HepG2 (cell line): ENCODE results near the gene KMT2E.

Source experiments
- ARID3A ChIP-seq: IDR thresholded peaks from 2 replicates; pipeline ENCODE4 v1.6.1; 2012; ENCODE audit warnings: low read depth, low read length, improper control_type of control experiment
- CHD4 ChIP-seq: fragments of 200-600 bp; sonication (generic); IDR thresholded peaks from 2 replicates; pipeline ENCODE4 v1.7.0; 2017; ENCODE audit warnings: mild to moderate bottlenecking, low read length, borderline replicate concordance
- CTCF ChIP-seq: sonication (generic); formaldehyde crosslinking; IDR thresholded peaks from 2 replicates; pipeline ENCODE4 v1.5.0; 2020; ENCODE audit warnings: mild to moderate bottlenecking, missing genetic modification reagents, moderate library complexity
- REST ChIP-seq, 2 experiments: IDR thresholded peaks; 2 replicates each; pipeline ENCODE4 v1.6.1; 2011 to 2012; ENCODE audit warnings: low read length in 2 of 2, borderline replicate concordance in 1 of 2, low read depth in 1 of 2, mild to moderate bottlenecking in 1 of 2, moderate library complexity in 1 of 2
- SP1 ChIP-seq, 2 experiments: fragments of 450-650 bp in 1 of 2; sonication (generic) in 1 of 2; formaldehyde crosslinking in 1 of 2; IDR thresholded peaks; 2 replicates each; pipeline versions ENCODE4 v1.4.0 to v1.6.1; 2016 to 2020; ENCODE audit warnings: missing genetic modification reagents in 1 of 2
- SP4 ChIP-seq: sonication (generic); formaldehyde crosslinking; IDR thresholded peaks from 2 replicates; pipeline ENCODE4 v1.8.1; 2023; ENCODE audit warnings: mild to moderate bottlenecking, missing genetic modification reagents
- ZNF138 ChIP-seq: sonication (generic); formaldehyde crosslinking; IDR thresholded peaks from 2 replicates; pipeline ENCODE4 v1.5.0; 2020; ENCODE audit warnings: mild to moderate bottlenecking, low read depth, missing genetic modification reagents
- ZNF205 ChIP-seq: IDR thresholded peaks from 2 replicates; pipeline ENCODE4 v1.6.1; 2018; ENCODE audit warnings: missing biosample characterization, missing genetic modification reagents
- ZNF337 ChIP-seq: sonication (generic); formaldehyde crosslinking; IDR thresholded peaks from 2 replicates; pipeline ENCODE4 v1.5.1; 2020; ENCODE audit warnings: missing genetic modification reagents, low read depth, mild to moderate bottlenecking, borderline replicate concordance

GRCh38 chr7:105016068-105016708 lies 2.2 kb downstream of the KMT2E start:
- TF ChIP-seq ZNF205 (CRISPR knock-in tag) (no peak), CHD4 (no peak), ZNF138 (CRISPR knock-in tag) (no peak), CTCF (CRISPR knock-in tag) (no peak), SP4 (no peak), REST (IDR thresholded peaks at IDR 0.05; ENCODE audit: borderline replicate concordance in 1 of 2, low read depth in 1 of 2, low read length in 2 of 2) (no peak), ARID3A (no peak; the same call in 1 of the 2 replicates), SP1 (IDR thresholded peaks at IDR 0.05) (no peak), SP1 (CRISPR knock-in tag; IDR thresholded peaks at IDR 0.05) (no peak), ZNF337 (CRISPR knock-in tag) (no peak)
